Body of pancreas (tissue), 4 donors: ENCODE measurements around the gene INTS13.

Source experiments
- CTCF ChIP-seq, 7 experiments: fragments of 450-650 bp in 4 of 7; fragments of 200-600 bp in 3 of 7; sonication (generic) in 3 of 7; IDR thresholded peaks; one replicate each; pipeline ENCODE4 v1.5.1; 2016 to 2019; ENCODE audit warnings: antibody characterized with exemption in 7 of 7
- POLR2A ChIP-seq, 3 donors: fragments of 450-650 bp; IDR thresholded peaks; one replicate each; pipeline ENCODE4 v1.6.1; 2016; ENCODE audit warnings: antibody characterized with exemption in 3 of 3, mild to moderate bottlenecking in 2 of 3

DNA sequence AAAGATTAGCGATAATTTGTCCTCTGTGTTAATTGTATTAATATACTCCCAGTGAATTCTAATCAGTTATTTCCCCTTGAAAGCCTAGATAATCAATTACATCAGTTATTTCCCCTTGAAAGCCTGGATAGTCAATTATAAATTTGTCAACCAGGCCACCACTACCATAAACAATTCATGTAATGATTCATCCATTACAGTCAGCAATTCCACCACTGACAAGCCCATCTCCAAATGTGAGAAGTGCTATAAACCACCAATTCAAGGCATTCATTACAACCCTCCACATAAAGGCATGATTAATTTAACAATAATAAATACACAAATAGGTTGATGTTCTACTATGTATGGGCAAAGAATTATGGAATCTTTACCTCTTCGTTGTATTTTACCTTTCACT, 40.9 kb downstream of the INTS13 start:
- TF ChIP-seq POLR2A (IDR thresholded peaks at IDR 0.05) (no peak), CTCF (IDR thresholded peaks at IDR 0.05) (no peak)
